Prostate gland (tissue), 2 donors: ENCODE data around the gene ITGB8. TPM values are rescaled to one million over a fixed set of nuclear protein-coding genes. Genes with fewer than 3 reads are reported as not detected.
"Not testable (repeated sequence)": the region's sequence is repeated elsewhere in the genome, so short reads cannot be mapped to it uniquely, and the experiment has no call there.

Experiments used
- DNase-seq: peaks from one replicate; pipeline ENCODE4 v3.0.0-alpha.2; 2019; ENCODE audit warnings: low spot score
- H3K27ac ChIP-seq, 2 donors: fragments of 200-600 bp; sonication (generic); 2 replicates each; pipeline ENCODE4 v1.5.1; 2017 to 2019
- H3K27me3 ChIP-seq: fragments of 200-600 bp; sonication (generic); replicated peaks from 2 replicates; pipeline ENCODE4 v1.5.1; 2019; ENCODE audit not compliant: insufficient read depth
- H3K36me3 ChIP-seq, 2 donors: fragments of 200-600 bp; sonication (generic); 1 replicate in 1 of 2; 2 replicates in 1 of 2; pipeline versions ENCODE4 v1.5.1 to v1.8.1; 2017 to 2019
- H3K4me1 ChIP-seq: fragments of 200-600 bp; sonication (generic); replicated peaks from 2 replicates; pipeline ENCODE4 v1.5.1; 2019
- H3K4me3 ChIP-seq, 2 donors: fragments of 200-600 bp; sonication (generic); 2 replicates each; pipeline ENCODE4 v1.5.1; 2017 to 2019
- H3K9me3 ChIP-seq: fragments of 200-600 bp; sonication (generic); 2 replicates; pipeline ENCODE4 v1.5.1; 2017
- CTCF ChIP-seq, 4 experiments: fragments of 200-600 bp in 2 of 4; fragments of 450-650 bp in 2 of 4; sonication (generic) in 2 of 4; IDR thresholded peaks; 1 replicate in 3 of 4; 2 replicates in 1 of 4; pipeline ENCODE4 v1.5.1; 2016 to 2019; ENCODE audit warnings: antibody characterized with exemption in 4 of 4, mild to moderate bottlenecking in 2 of 4, moderate library complexity in 2 of 4
- POLR2A ChIP-seq: fragments of 450-650 bp; IDR thresholded peaks from one replicate; pipeline ENCODE4 v1.6.1; 2016; ENCODE audit warnings: antibody characterized with exemption, mild to moderate bottlenecking
- POLR2AphosphoS5 ChIP-seq: sonication (generic); formaldehyde crosslinking; IDR thresholded peaks from one replicate; pipeline ENCODE4 v1.6.1; 2017; ENCODE audit warnings: antibody characterized with exemption
- WGBS: methylation state at CpG from one replicate; pipeline ENCODE4 v1.1.5; 2018; 5-methylcytosine and 5-hydroxymethylcytosine counted together
- intact Hi-C: fragments of 100-400 bp; cut with DNase I; formaldehyde crosslinking; loops from one replicate; pipeline ENCODE4 v1.14.2; 2022
- total RNA-seq, 2 donors: library from RNA; depleted of rRNA; stranded (reverse); fragments of >200 nt; gene quantifications; one replicate each; pipeline ENCODE4 v1.1.0, GENCODE V29; 2016

Gene ITGB8
- total RNA-seq, 2 donors from 2014 or later: 50.3 to 99.5 TPM

- H3K27me3 ChIP-seq: no peaks in the 10 kb centered on the region
- TF ChIP-seq CTCF (IDR thresholded peaks at IDR 0.05) (no peak), POLR2AphosphoS5 (no peak), POLR2A (no peak)
- intact Hi-C loops: no loop called here
- H3K36me3 ChIP-seq: no peaks in the 10 kb centered on the region
- no peak for DNase-seq
- no peak overlapping the region for H3K27ac ChIP-seq
- no peaks in the 10 kb centered on the region for H3K4me1 ChIP-seq
- H3K4me3 ChIP-seq: no peak overlapping the region
- no peaks in the 10 kb centered on the region for H3K9me3 ChIP-seq
These were observed 52.7 kb downstream of the ITGB8 start for GRCh38 chr7:20383351-20383750.

GRCh38 chr7:20385126-20385525, 54.4 kb downstream of the ITGB8 start:
- Histone ChIP-seq H3K4me1 (no peaks in the 10 kb centered on the region), H3K27me3 (no peaks in the 10 kb centered on the region), H3K4me3 (no peak overlapping the region), H3K9me3 (no peaks in the 10 kb centered on the region), H3K27ac (no peak overlapping the region), H3K36me3 (no peaks in the 10 kb centered on the region)
- WGBS: 87% methylated on average over 1 of the region's 1 CpG
- TF ChIP-seq CTCF (IDR thresholded peaks at IDR 0.05) (no peak), POLR2AphosphoS5 (no peak), POLR2A (no peak)
- intact Hi-C loops: no loop called here
- DNase-seq: no peak

GRCh38 chr7:20388084-20388483, 57.4 kb downstream of the ITGB8 start:
- no peak for TF ChIP-seq CTCF (IDR thresholded peaks at IDR 0.05)
- TF ChIP-seq POLR2AphosphoS5: no peak
- no peak for TF ChIP-seq POLR2A
- Histone ChIP-seq H3K27ac (no peak overlapping the region), H3K27me3 (no peaks in the 10 kb centered on the region), H3K36me3 (no peaks in the 10 kb centered on the region), H3K4me1 (no peaks in the 10 kb centered on the region), H3K4me3 (no peak overlapping the region), H3K9me3 (no peaks in the 10 kb centered on the region)
- whole genome bisulfite sequencing: 62% methylated on average over 1 of the region's 1 CpG
- intact Hi-C loops: no loop called here
- DNase-seq: no peak

- H3K27ac ChIP-seq, intact Hi-C loops, H3K36me3 ChIP-seq, H3K4me1 ChIP-seq, DNase-seq, H3K9me3 ChIP-seq, H3K4me3 ChIP-seq, H3K27me3 ChIP-seq: not testable (repeated sequence)
- 68% methylated on average over 2 of the region's 2 CpGs for WGBS
These were observed 58.5 kb downstream of the ITGB8 start for GRCh38 chr7:20389192-20389591.

GRCh38 chr7:20393021-20393610, 62.4 kb downstream of the ITGB8 start:
- no peak for DNase-seq
- intact Hi-C loops: no loop called here
- no peaks in the 10 kb centered on the region for H3K27me3 ChIP-seq
- H3K9me3 ChIP-seq: no peaks in the 10 kb centered on the region
- no peak overlapping the region for H3K4me3 ChIP-seq
- H3K4me1 ChIP-seq: no peaks in the 10 kb centered on the region
- no peak for TF ChIP-seq POLR2A
- TF ChIP-seq CTCF (IDR thresholded peaks at IDR 0.05): no peak
- TF ChIP-seq POLR2AphosphoS5: no peak
- H3K27ac ChIP-seq: no peak overlapping the region
- 42% methylated on average over 2 of the region's 2 CpGs for WGBS
- no peaks in the 10 kb centered on the region for H3K36me3 ChIP-seq
